Heart left ventricle (tissue), 16 donors: ENCODE results near the gene HPSE. TPM values are rescaled to one million over a fixed set of nuclear protein-coding genes. Genes with fewer than 3 reads are reported as not detected.

ENCODE experiments used
- ATAC-seq, 4 donors: fragments of 200-7000 bp; cut with Tn5 transposase; one replicate each; pipeline ENCODE4 v1.9.1; 2020 to 2022; ENCODE audit warnings: moderate library complexity in 4 of 4, mild to moderate bottlenecking in 3 of 4, moderate number of reproducible peaks in 1 of 4
- DNase-seq, 5 donors: peaks; one replicate each; pipeline ENCODE4 v3.0.0-alpha.2; 2020
- H3K27ac ChIP-seq, 12 donors: fragments of 200-600 bp; sonication (generic) in 4 of 12; one replicate each; pipeline versions ENCODE4 v1.5.0 to v1.8.0; 2016 to 2022; ENCODE audit warnings: mild to moderate bottlenecking in 2 of 12
- H3K27me3 ChIP-seq, 9 donors: fragments of 200-600 bp; sonication (generic) in 2 of 9; one replicate each; pipeline versions ENCODE4 v1.5.1 to v1.8.0; 2016 to 2022; ENCODE audit warnings: mild to moderate bottlenecking in 3 of 9
- H3K36me3 ChIP-seq, 9 donors: fragments of 200-600 bp; sonication (generic) in 2 of 9; one replicate each; pipeline versions ENCODE4 v1.5.0 to v1.8.0; 2018 to 2022; ENCODE audit warnings: mild to moderate bottlenecking in 2 of 9
- H3K4me1 ChIP-seq, 12 donors: fragments of 200-600 bp; sonication (generic) in 4 of 12; one replicate each; pipeline versions ENCODE4 v1.5.0 to v1.8.0; 2016 to 2022; ENCODE audit warnings: mild to moderate bottlenecking in 3 of 12
- H3K4me3 ChIP-seq, 12 donors: fragments of 200-600 bp; sonication (generic) in 4 of 12; one replicate each; pipeline versions ENCODE4 v1.5.0 to v1.8.0; 2017 to 2022; ENCODE audit warnings: mild to moderate bottlenecking in 9 of 12, moderate library complexity in 4 of 12
- H3K9me3 ChIP-seq, 12 donors: fragments of 200-600 bp; sonication (generic) in 4 of 12; one replicate each; pipeline versions ENCODE4 v1.5.0 to v1.8.0; 2016 to 2022; ENCODE audit warnings: mild to moderate bottlenecking in 1 of 12
- POLR2A ChIP-seq, 2 donors: fragments of 450-650 bp; IDR thresholded peaks; one replicate each; pipeline ENCODE4 v1.6.1; 2017; ENCODE audit warnings: antibody characterized with exemption in 2 of 2, mild to moderate bottlenecking in 2 of 2, moderate library complexity in 2 of 2
- WGBS, 4 donors: extraction: QIAGEN DNeasy Blood & Tissue Kit in 2 of 4; methylation state at CpG; one replicate each; pipeline versions ENCODE4 v1.1.5 to v1.1.7; 2013 to 2018; 5-methylcytosine and 5-hydroxymethylcytosine counted together
- intact Hi-C, 10 donors: fragments of 100-400 bp; cut with DNase I; formaldehyde crosslinking; loops; one replicate each; pipeline versions ENCODE4 v1.11.1 to v1.14.2; 2022
- polyA plus RNA-seq, 2 donors: library from polyadenylated mRNA; stranded (reverse); fragments of 200-250 nt; gene quantifications; one replicate each; pipeline ENCODE4 v1.2.3, GENCODE V29; 2013
- total RNA-seq, 9 donors: library from RNA; depleted of rRNA in 2 of 9; stranded (reverse); fragments of >200 nt in 2 of 9; fragmentation: NEBNext Ultra II Directional in 3 of 9; extraction: Animal tissue kit (Norgen Biotek cat#: 25700) in 3 of 9; gene quantifications; one replicate each; pipeline versions ENCODE4 v1.1.0 to v1.2.4, GENCODE V29; 2016 to 2023
- TF ChIP-seq, protein P1 (sequence below), 12 donors: fragments of 200-600 bp; sonication (generic) in 4 of 12; IDR thresholded peaks; one replicate each; pipeline versions ENCODE4 v1.5.0 to v1.8.0; 2018 to 2022; ENCODE audit warnings: antibody characterized with exemption in 12 of 12, mild to moderate bottlenecking in 5 of 12
- donor health status: ischemic (EF 13 %, LVEDD 7.1; RV severe dilation, severe dysfunction).
- donor health status: healthy with polysubstance abuse.
- donor health status: DM: no; HTN: yes; CAD: no.
- donor health status: DM: no; HTN: no; CAD: no.
- donor health status: ischemic (EF 25% LVEDD 6.9; RV normal size, moderate dysfunction).
- donor health status: ischemic (EF 25% LVEDD 5.7; RV mildly dilated, moderate dysfunction).
- donor health status: healthy.
- donor health status: DM: yes; HTN: yes; CAD: no.
- donor health status: ischemic (EF 35%, LVEDD 5.7; RV mildly dilated, moderate dysfunction).
- donor health status: nonischemic (EF 11% LVEDD 7.7; RV severe dilation, severe dysfunction).
- donor health status: DM: yes; HTN: yes; CAD: no.
- donor health status: PGD.
- donor health status: ischemic (EF 29% LVEDD 5.4; RV normal size, mild dysfunction).
- donor health status: nonischemic (EF 23%, LVEDD 6.1; RV moderate dilation, normal function).

The HPSE gene
- total and polyA plus RNA-seq, 11 donors, result 0.15 to 6.2 (median 0.65) TPM

DNA sequence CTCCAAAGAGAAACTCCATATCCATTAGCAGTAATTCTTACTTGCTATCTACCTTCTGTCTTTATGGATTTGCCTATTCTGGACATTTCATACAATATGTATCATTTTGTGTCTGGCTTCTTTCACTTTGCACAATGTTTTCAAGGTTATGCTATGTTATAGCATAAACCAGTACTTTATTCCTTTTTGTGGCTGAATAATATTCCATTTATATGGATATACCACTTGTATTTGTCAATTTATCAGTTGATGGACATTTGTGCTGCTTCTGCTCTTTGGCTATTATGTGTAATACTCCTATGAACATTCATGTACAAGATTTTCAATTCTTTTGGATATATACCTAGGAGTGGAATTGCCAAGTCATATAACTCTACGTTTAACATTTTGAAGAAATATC, 18.9 kb upstream of the HPSE start:
- Histone ChIP-seq H3K27ac (no peak overlapping the region), H3K36me3 (no peaks in the 10 kb centered on the region), H3K4me3 (no peak overlapping the region), H3K27me3 (no peaks in the 10 kb centered on the region), H3K9me3 (peaks cover 0 to 12% (median 5%) of the 10 kb centered on the region in 12 donors), H3K4me1 (peaks cover 0 to 15% (median 4%) of the 10 kb centered on the region in 12 donors)
- intact Hi-C loops, result no loop called here
- no peak for TF ChIP-seq POLR2A (IDR thresholded peaks at IDR 0.05)
- TF ChIP-seq, protein P1, sequence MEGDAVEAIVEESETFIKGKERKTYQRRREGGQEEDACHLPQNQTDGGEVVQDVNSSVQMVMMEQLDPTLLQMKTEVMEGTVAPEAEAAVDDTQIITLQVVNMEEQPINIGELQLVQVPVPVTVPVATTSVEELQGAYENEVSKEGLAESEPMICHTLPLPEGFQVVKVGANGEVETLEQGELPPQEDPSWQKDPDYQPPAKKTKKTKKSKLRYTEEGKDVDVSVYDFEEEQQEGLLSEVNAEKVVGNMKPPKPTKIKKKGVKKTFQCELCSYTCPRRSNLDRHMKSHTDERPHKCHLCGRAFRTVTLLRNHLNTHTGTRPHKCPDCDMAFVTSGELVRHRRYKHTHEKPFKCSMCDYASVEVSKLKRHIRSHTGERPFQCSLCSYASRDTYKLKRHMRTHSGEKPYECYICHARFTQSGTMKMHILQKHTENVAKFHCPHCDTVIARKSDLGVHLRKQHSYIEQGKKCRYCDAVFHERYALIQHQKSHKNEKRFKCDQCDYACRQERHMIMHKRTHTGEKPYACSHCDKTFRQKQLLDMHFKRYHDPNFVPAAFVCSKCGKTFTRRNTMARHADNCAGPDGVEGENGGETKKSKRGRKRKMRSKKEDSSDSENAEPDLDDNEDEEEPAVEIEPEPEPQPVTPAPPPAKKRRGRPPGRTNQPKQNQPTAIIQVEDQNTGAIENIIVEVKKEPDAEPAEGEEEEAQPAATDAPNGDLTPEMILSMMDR (IDR thresholded peaks at IDR 0.05), result no peak
- WGBS, 4 donors, result 92 to 98% (median 94%) methylated on average over 1 of the region's 1 CpG
- DNase-seq, result no peak
- ATAC-seq, result no peak

DNA sequence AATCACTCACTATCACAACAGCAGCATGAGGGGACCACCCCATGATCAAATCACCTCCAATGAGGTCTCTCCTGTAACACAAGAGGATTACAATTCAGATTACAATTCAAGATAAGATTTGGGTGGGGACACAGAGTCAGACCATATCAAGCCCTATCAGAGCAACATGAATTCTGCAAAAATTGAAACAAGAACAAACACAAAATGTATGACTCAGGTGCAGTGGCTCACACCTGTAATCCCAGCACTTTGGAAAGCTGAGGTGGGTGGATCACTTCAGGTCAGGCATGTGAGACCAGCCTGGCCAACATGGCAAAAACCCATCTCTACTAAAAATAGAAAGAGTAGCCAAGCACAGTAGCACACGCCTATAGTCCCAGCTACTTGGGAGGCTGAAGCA, 13.4 kb upstream of the HPSE start:
- DNase-seq (no peak), ATAC-seq (no peak)
- Histone ChIP-seq H3K4me1 (peaks cover 0 to 5% (median 0%) of the 10 kb centered on the region in 12 donors), H3K27me3 (peaks cover 0 to 3% (median 0%) of the 10 kb centered on the region in 9 donors), H3K27ac (no peak overlapping the region), H3K36me3 (no peaks in the 10 kb centered on the region), H3K4me3 (no peak overlapping the region), H3K9me3 (peaks cover 0 to 4% (median 0%) of the 10 kb centered on the region in 12 donors)
- TF ChIP-seq, protein P1 (IDR thresholded peaks at IDR 0.05), result no peak
- TF ChIP-seq POLR2A (IDR thresholded peaks at IDR 0.05), result no peak
- 66 to 88% (median 72%) methylated on average over 1 of the region's 1 CpG for WGBS, 4 donors
- intact Hi-C loops, result no loop called here

DNA sequence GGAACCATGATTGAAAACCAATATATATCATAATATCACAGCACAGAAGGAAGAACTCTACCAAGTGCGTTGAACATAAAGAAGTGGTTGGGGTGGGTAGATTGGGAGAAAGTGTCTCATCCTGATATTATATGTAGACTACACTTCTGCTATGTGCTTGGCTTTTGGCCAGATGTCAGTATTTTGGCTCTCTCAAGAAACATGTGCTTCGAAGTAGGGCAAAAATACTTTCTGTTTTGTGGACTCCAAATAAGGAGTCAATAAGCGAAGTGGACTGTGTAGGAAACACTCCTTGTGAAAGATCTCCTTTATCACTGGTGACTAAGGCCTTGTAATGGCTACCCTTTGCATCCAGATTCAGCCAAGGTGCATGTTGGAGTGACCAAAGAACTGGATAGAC, 7.8 kb upstream of the HPSE start:
- Histone ChIP-seq H3K4me1 (no peaks in the 10 kb centered on the region), H3K9me3 (peaks cover 0 to 18% (median 3%) of the 10 kb centered on the region in 12 donors), H3K27ac (no peak overlapping the region), H3K36me3 (no peaks in the 10 kb centered on the region), H3K4me3 (no peak overlapping the region), H3K27me3 (peaks cover 0 to 3% (median 0%) of the 10 kb centered on the region in 9 donors)
- ATAC-seq (no peak), DNase-seq (no peak)
- TF ChIP-seq POLR2A (IDR thresholded peaks at IDR 0.05), result no peak
- TF ChIP-seq, protein P1 (IDR thresholded peaks at IDR 0.05), result no peak
- intact Hi-C loops, result no loop called here
- 63 to 75% (median 70%) methylated on average over 3 of the region's 3 CpGs for WGBS, 4 donors

DNA sequence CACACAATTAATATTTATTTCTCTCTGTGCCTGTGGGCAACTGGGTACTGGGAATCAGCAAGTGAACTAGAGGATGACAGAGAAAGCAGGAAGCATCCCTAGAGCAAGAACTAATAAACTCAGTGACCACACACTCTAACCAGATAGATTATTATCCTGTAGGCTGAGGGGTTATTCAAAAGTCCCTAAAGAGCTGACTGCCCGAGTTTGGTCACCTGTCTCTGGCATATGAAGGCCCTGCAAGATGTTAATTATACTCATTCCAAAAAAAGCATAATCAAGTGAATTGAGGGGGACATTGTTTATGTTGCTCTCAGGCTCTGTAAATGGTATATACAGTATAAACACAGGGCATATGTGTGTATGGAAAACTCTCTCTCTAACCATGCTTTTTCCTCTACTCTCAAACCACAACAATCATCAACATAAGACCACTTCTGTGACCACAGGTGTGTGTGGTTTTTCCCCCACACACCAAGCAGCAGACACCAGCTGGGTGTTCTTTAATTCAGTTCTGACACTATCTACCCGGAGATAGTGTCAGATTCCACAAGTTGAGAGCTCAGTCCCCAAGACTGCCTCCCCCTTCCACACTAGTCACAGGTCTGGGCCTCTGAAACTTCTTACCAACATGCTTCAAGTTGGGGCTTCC, 6.2 kb upstream of the HPSE start:
- WGBS, 4 donors, result 27 to 34% (median 31%) methylated on average over 2 of the region's 2 CpGs
- H3K27me3 ChIP-seq, result peaks cover 0 to 15% (median 0%) of the 10 kb centered on the region in 9 donors
- peaks cover 0 to 18% (median 3%) of the 10 kb centered on the region in 12 donors for H3K9me3 ChIP-seq
- ATAC-seq (no peak), DNase-seq (no peak)
- no peak for TF ChIP-seq POLR2A (IDR thresholded peaks at IDR 0.05)
- H3K4me3 ChIP-seq, result no peak overlapping the region
- H3K36me3 ChIP-seq, result no peaks in the 10 kb centered on the region
- intact Hi-C loops, result no loop called here
- no peak overlapping the region for H3K27ac ChIP-seq
- peaks cover 0 to 2% (median 0%) of the 10 kb centered on the region in 12 donors for H3K4me1 ChIP-seq
